BE2C (cell line): ENCODE data around the gene ZNF879.

Experiments
- DNase-seq: peaks from one replicate; pipeline ENCODE4 v3.0.0-alpha.2; 2020
- H3K27me3 ChIP-seq: fragments of 250-450 bp; sonication (Bioruptor Pico); 2 replicates; pipeline ENCODE4 v1.5.1; 2020; ENCODE audit warnings: mild to moderate bottlenecking
- H3K36me3 ChIP-seq: fragments of 250-450 bp; sonication (Bioruptor Pico); 2 replicates; pipeline ENCODE4 v1.5.1; 2020; ENCODE audit warnings: mild to moderate bottlenecking
- H3K4me1 ChIP-seq: fragments of 250-450 bp; sonication (Bioruptor Pico); 2 replicates; pipeline ENCODE4 v1.5.1; 2020
- H3K4me3 ChIP-seq: 2 replicates; pipeline ENCODE4 v1.5.1; 2011; ENCODE audit warnings: low read depth, low read length
- H3K9me3 ChIP-seq: fragments of 250-450 bp; sonication (Bioruptor Pico); 2 replicates; pipeline ENCODE4 v1.5.1; 2020
- TF ChIP-seq, protein P1 (sequence below): IDR thresholded peaks from 2 replicates; pipeline ENCODE4 v1.5.1; 2012; ENCODE audit warnings: mild to moderate bottlenecking, low read depth, low read length

The ZNF879 gene

DNA sequence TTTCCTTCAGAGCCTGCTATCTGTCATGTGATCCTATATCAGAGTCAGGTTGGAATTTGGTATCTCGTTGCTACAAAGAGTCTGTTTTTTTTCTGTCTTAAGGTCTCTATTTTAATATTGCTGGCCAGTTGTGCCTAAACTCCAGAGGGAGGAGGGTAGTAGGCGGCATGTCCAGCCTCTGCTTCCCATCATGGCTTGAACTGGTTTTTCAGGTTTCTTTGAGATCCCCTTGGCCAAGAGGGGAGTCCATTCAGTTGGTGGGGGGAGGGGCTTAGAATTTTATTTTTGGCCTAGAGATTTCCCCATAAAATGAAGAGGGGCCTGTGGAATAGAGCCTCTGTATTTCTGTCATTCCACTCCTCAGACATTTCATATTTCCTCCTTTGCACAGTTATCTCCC lies 21.2 kb downstream of the ZNF879 start:
- H3K4me3 ChIP-seq, result no peak overlapping the region
- no peaks in the 10 kb centered on the region for H3K9me3 ChIP-seq
- H3K4me1 ChIP-seq, result no peaks in the 10 kb centered on the region
- TF ChIP-seq, protein P1, sequence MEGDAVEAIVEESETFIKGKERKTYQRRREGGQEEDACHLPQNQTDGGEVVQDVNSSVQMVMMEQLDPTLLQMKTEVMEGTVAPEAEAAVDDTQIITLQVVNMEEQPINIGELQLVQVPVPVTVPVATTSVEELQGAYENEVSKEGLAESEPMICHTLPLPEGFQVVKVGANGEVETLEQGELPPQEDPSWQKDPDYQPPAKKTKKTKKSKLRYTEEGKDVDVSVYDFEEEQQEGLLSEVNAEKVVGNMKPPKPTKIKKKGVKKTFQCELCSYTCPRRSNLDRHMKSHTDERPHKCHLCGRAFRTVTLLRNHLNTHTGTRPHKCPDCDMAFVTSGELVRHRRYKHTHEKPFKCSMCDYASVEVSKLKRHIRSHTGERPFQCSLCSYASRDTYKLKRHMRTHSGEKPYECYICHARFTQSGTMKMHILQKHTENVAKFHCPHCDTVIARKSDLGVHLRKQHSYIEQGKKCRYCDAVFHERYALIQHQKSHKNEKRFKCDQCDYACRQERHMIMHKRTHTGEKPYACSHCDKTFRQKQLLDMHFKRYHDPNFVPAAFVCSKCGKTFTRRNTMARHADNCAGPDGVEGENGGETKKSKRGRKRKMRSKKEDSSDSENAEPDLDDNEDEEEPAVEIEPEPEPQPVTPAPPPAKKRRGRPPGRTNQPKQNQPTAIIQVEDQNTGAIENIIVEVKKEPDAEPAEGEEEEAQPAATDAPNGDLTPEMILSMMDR, result no peak
- no peaks in the 10 kb centered on the region for H3K36me3 ChIP-seq
- no peaks in the 10 kb centered on the region for H3K27me3 ChIP-seq
- DNase-seq, result no peak

DNA sequence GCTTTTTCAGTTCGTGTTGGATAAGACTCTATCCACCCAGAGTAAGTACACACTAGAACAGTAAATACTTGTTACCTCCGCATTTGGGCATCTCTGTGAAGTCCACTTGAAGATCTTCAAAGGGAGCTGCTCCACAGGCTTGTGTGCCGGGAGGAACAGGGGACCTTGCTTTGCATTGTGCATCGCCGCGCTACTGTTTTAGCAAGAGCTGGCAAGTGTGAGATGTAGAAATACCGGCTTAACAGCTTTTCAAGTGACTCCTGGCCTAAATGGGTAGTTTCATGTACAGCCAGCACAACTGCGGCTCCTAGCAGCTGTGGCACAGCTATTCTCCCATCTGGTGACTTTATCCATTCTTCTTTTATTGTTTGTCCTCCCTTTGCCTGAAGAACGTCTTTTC lies 28.2 kb downstream of the ZNF879 start:
- DNase-seq, result no peak
- H3K9me3 ChIP-seq, result no peaks in the 10 kb centered on the region; the same call in 1 of the 2 replicates
- H3K36me3 ChIP-seq, result no peaks in the 10 kb centered on the region
- no peaks in the 10 kb centered on the region for H3K4me1 ChIP-seq
- no peaks in the 10 kb centered on the region for H3K27me3 ChIP-seq
- TF ChIP-seq, protein P1, result no peak
- no peak overlapping the region for H3K4me3 ChIP-seq

DNA sequence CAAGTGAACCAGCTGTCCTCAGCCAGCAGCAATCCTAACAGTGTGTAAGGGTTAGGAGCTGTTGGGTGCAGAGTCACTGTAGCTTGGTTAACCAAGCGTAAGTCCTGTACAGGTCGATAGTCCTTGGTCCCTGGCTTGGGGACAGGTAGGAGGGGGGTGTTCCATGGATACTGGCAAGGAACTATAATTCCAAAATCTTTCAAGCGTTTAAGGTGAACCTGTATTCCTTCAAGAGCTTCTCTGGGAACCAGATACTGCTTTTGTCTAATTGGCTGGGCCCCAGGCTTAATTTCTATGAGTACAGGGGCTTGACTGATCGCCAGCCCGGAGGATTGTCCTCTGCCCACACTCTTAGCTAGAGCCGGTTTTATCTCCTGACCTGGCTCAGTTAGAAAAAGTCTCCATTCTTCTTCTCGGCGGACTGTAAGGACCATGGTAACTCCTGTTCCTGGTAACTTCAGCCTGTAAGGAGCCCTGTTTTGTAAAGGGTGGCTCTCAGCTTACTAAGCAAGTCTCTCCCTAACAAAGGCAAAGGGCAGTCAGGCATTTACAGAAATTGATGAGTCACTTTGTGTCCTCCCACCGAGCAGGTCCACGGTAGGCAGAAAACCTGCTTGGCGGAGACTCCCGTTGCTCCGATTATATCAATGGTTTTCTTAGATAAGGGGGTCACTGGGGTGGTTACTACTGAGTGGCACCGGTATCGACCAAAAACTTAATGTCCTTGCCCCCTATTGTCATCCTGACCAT lies 30.6 kb downstream of the ZNF879 start:
- Histone ChIP-seq H3K4me1 (no peaks in the 10 kb centered on the region), H3K36me3 (no peaks in the 10 kb centered on the region), H3K4me3 (no peak overlapping the region), H3K9me3 (peaks cover 3% of the 10 kb centered on the region), H3K27me3 (no peaks in the 10 kb centered on the region)
- DNase-seq, result no peak
- TF ChIP-seq, protein P1, result no peak

DNA sequence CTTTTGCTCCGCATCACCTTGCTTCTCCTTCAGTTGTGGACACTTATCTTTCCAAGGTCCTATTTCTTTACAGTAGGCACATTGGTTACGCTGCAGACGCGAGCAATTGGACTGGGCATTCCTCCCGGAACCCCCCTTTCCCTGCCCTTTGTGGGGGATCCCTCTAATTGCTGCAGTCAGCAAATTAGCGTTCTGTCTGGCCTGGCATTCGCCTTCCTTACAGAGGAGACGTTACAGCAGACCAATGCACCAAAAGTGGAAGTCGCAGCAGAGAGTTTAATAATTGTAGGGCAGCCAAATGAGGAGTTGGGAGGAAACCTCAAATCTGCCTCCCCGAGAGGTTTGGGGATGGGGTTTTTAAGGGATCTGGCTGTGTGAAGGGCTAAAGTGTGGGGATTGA lies 31.3 kb downstream of the ZNF879 start:
- Histone ChIP-seq H3K36me3 (no peaks in the 10 kb centered on the region), H3K27me3 (no peaks in the 10 kb centered on the region), H3K9me3 (peaks cover 10% of the 10 kb centered on the region), H3K4me3 (no peak overlapping the region), H3K4me1 (no peaks in the 10 kb centered on the region)
- TF ChIP-seq, protein P1, result no peak
- no peak for DNase-seq

DNA sequence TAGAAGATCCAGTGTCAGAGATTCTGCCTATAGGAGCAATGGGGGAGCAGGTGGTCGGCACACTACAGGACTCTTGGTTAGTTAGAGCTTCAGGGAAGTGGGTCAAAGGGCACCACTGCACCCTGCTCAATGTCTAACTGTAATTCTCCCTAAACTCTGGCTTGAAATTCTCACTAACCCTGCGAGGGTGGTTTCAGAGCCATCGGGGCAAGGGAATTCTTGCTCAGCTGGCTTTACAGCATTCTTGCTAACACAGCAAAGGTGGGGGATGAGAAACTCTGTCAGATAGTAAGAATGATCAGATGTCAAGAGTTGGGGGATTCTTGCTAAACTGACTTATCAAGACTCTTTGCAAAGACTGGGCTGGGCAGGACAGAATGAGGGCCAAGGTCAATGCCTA lies 31.8 kb downstream of the ZNF879 start:
- Histone ChIP-seq H3K36me3 (no peaks in the 10 kb centered on the region), H3K4me1 (no peaks in the 10 kb centered on the region), H3K27me3 (no peaks in the 10 kb centered on the region), H3K9me3 (peaks cover 10% of the 10 kb centered on the region), H3K4me3 (no peak overlapping the region)
- DNase-seq, result no peak
- TF ChIP-seq, protein P1, result no peak

DNA sequence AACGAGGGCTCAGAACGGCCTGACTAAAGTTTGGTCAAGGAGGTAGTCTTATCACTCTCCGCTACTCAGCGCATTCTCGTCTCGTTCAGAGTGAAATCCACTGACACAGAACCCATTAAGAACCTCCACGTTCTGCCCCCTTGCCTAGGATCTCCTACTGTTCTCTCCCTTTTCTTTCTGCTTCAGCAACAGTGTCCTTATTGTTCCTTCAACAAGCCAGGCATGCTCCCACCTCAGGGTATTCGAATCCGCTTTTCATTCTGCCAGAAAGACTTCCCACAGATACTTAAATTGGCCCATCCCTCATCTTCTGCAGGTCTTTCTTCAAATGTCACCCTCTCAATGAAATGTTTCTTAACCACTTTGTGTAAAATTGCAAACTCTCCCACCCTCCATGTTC lies 32.2 kb downstream of the ZNF879 start:
- H3K4me1 ChIP-seq, result no peaks in the 10 kb centered on the region
- no peaks in the 10 kb centered on the region for H3K36me3 ChIP-seq
- DNase-seq, result no peak
- no peaks in the 10 kb centered on the region for H3K27me3 ChIP-seq
- H3K4me3 ChIP-seq, result no peak overlapping the region
- TF ChIP-seq, protein P1, result no peak
- peaks cover 10% of the 10 kb centered on the region for H3K9me3 ChIP-seq
